WTC11 (cell line): Measurements from ENCODE around the gene LYZ. TPM values are rescaled to one million over a fixed set of nuclear protein-coding genes. Genes with fewer than 3 reads are reported as not detected.
"Not testable (repeated sequence)": the region's sequence is repeated elsewhere in the genome, so short reads cannot be mapped to it uniquely, and the experiment has no call there.

Experiments
- ATAC-seq: fragments of 200-7000 bp; cut with Tn5 transposase; 2 replicates; pipeline ENCODE4 v1.10.0; 2021; ENCODE audit warnings: mild to moderate bottlenecking, moderate library complexity
- CTCF ChIA-PET: fragments of 300-600 bp; sonication (Branson Sonifier 250); formaldehyde crosslinking; loops from one replicate; lab custom pipeline; 2021; ENCODE audit warnings: antibody characterized with exemption; lab: Charles Lee
- POLR2A ChIA-PET: fragments of 350-600 bp; sonication (Branson Sonifier 250); formaldehyde crosslinking; loops from one replicate; lab custom pipeline; 2021; ENCODE audit warnings: antibody characterized with exemption; lab: Charles Lee
- DNase-seq: peaks from one replicate; pipeline ENCODE4 v3.0.0; 2021; ENCODE audit warnings: low spot score
- H3K27ac Mint-ChIP-seq: 2 replicates; pipeline ENCODE4 v1.8.0; 2021; ENCODE audit warnings: mixed read lengths
- H3K27me3 Mint-ChIP-seq: 2 replicates; pipeline ENCODE4 v1.8.0; 2021; ENCODE audit warnings: low read depth, mild to moderate bottlenecking, moderate library complexity, mixed read lengths
- H3K36me3 Mint-ChIP-seq: 2 replicates; pipeline ENCODE4 v1.8.0; 2021; ENCODE audit warnings: mixed read lengths
- H3K4me1 Mint-ChIP-seq: 2 replicates; pipeline ENCODE4 v1.8.0; 2022; ENCODE audit warnings: mixed read lengths
- H3K4me3 Mint-ChIP-seq: 2 replicates; pipeline ENCODE4 v1.8.0; 2021; ENCODE audit warnings: mild to moderate bottlenecking, moderate library complexity, mixed read lengths
- H3K9me3 Mint-ChIP-seq: 2 replicates; pipeline ENCODE4 v1.8.0; 2021; ENCODE audit warnings: mixed read lengths
- ATF2 ChIP-seq: sonication (generic); formaldehyde crosslinking; IDR thresholded peaks from 2 replicates; pipeline ENCODE4 v1.8.1; 2022; ENCODE audit warnings: low read depth, missing genetic modification reagents, borderline replicate concordance
- CDX4 ChIP-seq: fragments of 250-450 bp; sonication (Bioruptor Pico); IDR thresholded peaks from 2 replicates; pipeline ENCODE4 v1.9.0; 2021; ENCODE audit warnings: moderate library complexity, mild to moderate bottlenecking, inconsistent platforms, borderline replicate concordance
- CTCF ChIP-seq: fragments of 200-600 bp; IDR thresholded peaks from 2 replicates; pipeline ENCODE4 v1.8.0; 2022; ENCODE audit warnings: antibody characterized with exemption
- FOXK1 ChIP-seq: sonication (generic); formaldehyde crosslinking; IDR thresholded peaks from 2 replicates; pipeline ENCODE4 v1.8.0; 2022; ENCODE audit warnings: mild to moderate bottlenecking, moderate library complexity, missing genetic modification reagents
- GTF2I ChIP-seq: fragments of 250-450 bp; sonication (Bioruptor Pico); conservative IDR thresholded peaks from 2 replicates; pipeline ENCODE4 v1.4.0; 2021; ENCODE audit warnings: mild to moderate bottlenecking
- IRF1 ChIP-seq: sonication (generic); formaldehyde crosslinking; IDR thresholded peaks from 2 replicates; pipeline ENCODE4 v1.8.0; 2023; ENCODE audit warnings: missing genetic modification reagents
- MAX ChIP-seq: sonication (generic); formaldehyde crosslinking; IDR thresholded peaks from 2 replicates; pipeline ENCODE4 v1.8.0; 2022; ENCODE audit warnings: mild to moderate bottlenecking, missing genetic modification reagents
- PRDM15 ChIP-seq: sonication (generic); formaldehyde crosslinking; IDR thresholded peaks from 2 replicates; pipeline ENCODE4 v1.8.0; 2022; ENCODE audit warnings: missing genetic modification reagents
- STAT6 ChIP-seq: sonication (generic); formaldehyde crosslinking; conservative IDR thresholded peaks from 2 replicates; pipeline ENCODE4 v1.8.1; 2023; ENCODE audit warnings: mild to moderate bottlenecking, low read depth, missing genetic modification reagents, moderate library complexity
- TEAD4 ChIP-seq: sonication (generic); formaldehyde crosslinking; IDR thresholded peaks from 2 replicates; pipeline ENCODE4 v1.8.0; 2022; ENCODE audit warnings: mild to moderate bottlenecking, missing genetic modification reagents
- USF2 ChIP-seq: sonication (generic); formaldehyde crosslinking; IDR thresholded peaks from 2 replicates; pipeline ENCODE4 v1.8.1; 2023; ENCODE audit warnings: mild to moderate bottlenecking, missing genetic modification reagents, moderate library complexity
- ZNF416 ChIP-seq: fragments of 250-450 bp; sonication (Bioruptor Pico); IDR thresholded peaks from 2 replicates; pipeline ENCODE4 v1.9.0; 2021; ENCODE audit warnings: mild to moderate bottlenecking, inconsistent platforms
- total RNA-seq: library from RNA; stranded (reverse); gene quantifications from 3 replicates; pipeline ENCODE4 v1.2.3, GENCODE V29; 2021

The LYZ gene
- total RNA-seq, 1 experiment from 2014 or later = 1.0 TPM

- TF ChIP-seq CTCF = no peak
- TF ChIP-seq PRDM15 (CRISPR knock-in tag) = no peak
Observed at GRCh38 chr12:69313209-69313608, 35.0 kb upstream of the LYZ start (continued).

GRCh38 chr12:69316784-69317183 is 31.4 kb upstream of the LYZ start:
- H3K36me3 Mint-ChIP-seq = peaks cover 26% of the 10 kb centered on the region
- DNase-seq, H3K4me1 Mint-ChIP-seq, H3K27me3 Mint-ChIP-seq, H3K27ac Mint-ChIP-seq, POLR2A ChIA-PET, H3K4me3 Mint-ChIP-seq, CTCF ChIA-PET, ATAC-seq: not testable (repeated sequence)
- H3K9me3 Mint-ChIP-seq = peaks cover 60% of the 10 kb centered on the region

- H3K27ac Mint-ChIP-seq, ATAC-seq, POLR2A ChIA-PET, H3K4me3 Mint-ChIP-seq, H3K27me3 Mint-ChIP-seq, DNase-seq, H3K4me1 Mint-ChIP-seq, CTCF ChIA-PET: not testable (repeated sequence)
- peaks cover 60% of the 10 kb centered on the region for H3K9me3 Mint-ChIP-seq
- H3K36me3 Mint-ChIP-seq = peaks cover 26% of the 10 kb centered on the region
Observed at GRCh38 chr12:69317233-69317632, 30.9 kb upstream of the LYZ start.

- peaks cover 56% of the 10 kb centered on the region for H3K9me3 Mint-ChIP-seq
- no peak overlapping the region for H3K27ac Mint-ChIP-seq
- peaks cover 13% of the 10 kb centered on the region for H3K4me1 Mint-ChIP-seq
- DNase-seq = no peak
- ChIA-PET POLR2A (no interaction called here), CTCF (no interaction called here)
- no peak overlapping the region for H3K4me3 Mint-ChIP-seq
- peaks cover 2% of the 10 kb centered on the region; the same call in 1 of the 2 replicates for H3K27me3 Mint-ChIP-seq
- H3K36me3 Mint-ChIP-seq = peaks cover 26% of the 10 kb centered on the region
- ATAC-seq = no peak
- TF ChIP-seq MAX (CRISPR knock-in tag) (no peak), TEAD4 (CRISPR knock-in tag) (no peak), USF2 (CRISPR knock-in tag) (no peak), ATF2 (CRISPR knock-in tag) (no peak), STAT6 (CRISPR knock-in tag) (no peak), CTCF (no peak), GTF2I (no peak), IRF1 (CRISPR knock-in tag) (no peak), ZNF416 (no peak), CDX4 (CRISPR knock-in tag) (no peak), FOXK1 (CRISPR knock-in tag) (no peak)
Observed at GRCh38 chr12:69318225-69318624, 30.0 kb upstream of the LYZ start.
